ENCODE measurements around the gene TTC33. TPM values are rescaled to one million over a fixed set of nuclear protein-coding genes. Genes with fewer than 3 reads are reported as not detected.

Gene TTC33
- total RNA-seq, 4 donors from 2014 or later: 11.7 to 22.0 (median 17.7) TPM

GRCh38 chr5:40484495-40484894, 271.3 kb downstream of the TTC33 start:
- TF ChIP-seq, protein P1, sequence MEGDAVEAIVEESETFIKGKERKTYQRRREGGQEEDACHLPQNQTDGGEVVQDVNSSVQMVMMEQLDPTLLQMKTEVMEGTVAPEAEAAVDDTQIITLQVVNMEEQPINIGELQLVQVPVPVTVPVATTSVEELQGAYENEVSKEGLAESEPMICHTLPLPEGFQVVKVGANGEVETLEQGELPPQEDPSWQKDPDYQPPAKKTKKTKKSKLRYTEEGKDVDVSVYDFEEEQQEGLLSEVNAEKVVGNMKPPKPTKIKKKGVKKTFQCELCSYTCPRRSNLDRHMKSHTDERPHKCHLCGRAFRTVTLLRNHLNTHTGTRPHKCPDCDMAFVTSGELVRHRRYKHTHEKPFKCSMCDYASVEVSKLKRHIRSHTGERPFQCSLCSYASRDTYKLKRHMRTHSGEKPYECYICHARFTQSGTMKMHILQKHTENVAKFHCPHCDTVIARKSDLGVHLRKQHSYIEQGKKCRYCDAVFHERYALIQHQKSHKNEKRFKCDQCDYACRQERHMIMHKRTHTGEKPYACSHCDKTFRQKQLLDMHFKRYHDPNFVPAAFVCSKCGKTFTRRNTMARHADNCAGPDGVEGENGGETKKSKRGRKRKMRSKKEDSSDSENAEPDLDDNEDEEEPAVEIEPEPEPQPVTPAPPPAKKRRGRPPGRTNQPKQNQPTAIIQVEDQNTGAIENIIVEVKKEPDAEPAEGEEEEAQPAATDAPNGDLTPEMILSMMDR (IDR thresholded peaks at IDR 0.05; ENCODE audit: low read depth): no peak

DNA sequence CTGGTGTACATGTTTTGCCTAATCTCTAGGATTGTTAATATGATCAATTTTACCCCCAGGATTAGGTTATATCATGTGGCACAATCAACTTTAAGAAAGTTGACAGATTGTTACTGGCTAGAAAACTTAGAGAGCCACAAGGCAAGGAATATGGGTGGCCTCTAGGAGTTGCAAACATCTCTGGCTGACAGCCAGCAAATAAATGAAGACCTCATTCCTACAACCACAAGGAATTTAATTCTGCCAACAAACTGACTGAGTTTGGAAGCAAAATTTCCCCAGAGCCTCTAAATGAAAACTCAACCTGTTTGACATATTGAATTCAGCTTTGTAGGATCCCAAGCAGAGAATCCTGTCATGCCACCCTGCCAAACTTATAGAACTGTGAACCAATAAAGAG, 272.4 kb downstream of the TTC33 start:
- TF ChIP-seq, protein P1 (IDR thresholded peaks at IDR 0.05; ENCODE audit: low read depth): no peak

DNA sequence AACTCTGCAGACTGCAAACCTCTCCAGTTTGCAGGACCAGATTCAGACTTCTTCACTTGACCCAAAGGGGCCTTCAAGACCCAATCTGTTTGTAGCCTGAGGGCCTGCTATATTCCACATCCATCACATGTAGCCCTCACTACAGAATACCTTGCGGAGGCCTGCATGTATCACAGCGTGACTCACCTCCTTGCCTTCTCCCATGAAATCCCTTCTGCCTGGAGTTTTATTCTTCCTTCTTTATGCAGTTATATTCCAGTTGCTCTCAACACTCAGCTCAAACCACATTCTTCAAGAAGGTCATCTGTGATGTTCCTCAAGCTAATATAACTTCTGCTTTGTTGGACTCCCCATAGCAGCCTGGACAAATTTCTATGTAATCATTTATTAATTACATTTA, 274.5 kb downstream of the TTC33 start:
- TF ChIP-seq, protein P1 (IDR thresholded peaks at IDR 0.05; ENCODE audit: low read depth): no peak

DNA sequence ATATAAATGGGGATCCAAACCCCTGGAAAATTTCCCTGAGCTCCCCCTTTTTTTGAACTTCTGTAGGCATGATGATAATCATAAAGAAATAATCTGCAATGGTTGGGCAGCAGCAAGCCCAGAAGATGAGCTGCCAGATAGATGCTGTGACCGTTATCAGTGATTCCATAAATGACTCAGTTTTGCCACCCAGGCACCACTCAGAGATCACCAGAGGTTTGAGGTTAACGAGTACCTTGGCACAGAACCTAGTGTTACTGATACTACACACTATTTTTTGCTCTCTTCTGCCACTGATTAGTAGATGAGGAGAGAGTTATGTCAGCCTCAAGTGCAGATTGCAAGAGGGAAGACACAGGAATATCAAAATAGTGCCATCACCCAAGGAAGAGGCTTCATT, 275.4 kb downstream of the TTC33 start:
- TF ChIP-seq, protein P1 (IDR thresholded peaks at IDR 0.05; ENCODE audit: low read depth): no peak

- TF ChIP-seq, protein P1 (IDR thresholded peaks at IDR 0.05; ENCODE audit: low read depth): no peak
Observed at GRCh38 chr5:40479939-40480338, 275.8 kb downstream of the TTC33 start.

- TF ChIP-seq, protein P1 (IDR thresholded peaks at IDR 0.05; ENCODE audit: low read depth): no peak
Observed at GRCh38 chr5:40478766-40479165, 277.0 kb downstream of the TTC33 start.

DNA sequence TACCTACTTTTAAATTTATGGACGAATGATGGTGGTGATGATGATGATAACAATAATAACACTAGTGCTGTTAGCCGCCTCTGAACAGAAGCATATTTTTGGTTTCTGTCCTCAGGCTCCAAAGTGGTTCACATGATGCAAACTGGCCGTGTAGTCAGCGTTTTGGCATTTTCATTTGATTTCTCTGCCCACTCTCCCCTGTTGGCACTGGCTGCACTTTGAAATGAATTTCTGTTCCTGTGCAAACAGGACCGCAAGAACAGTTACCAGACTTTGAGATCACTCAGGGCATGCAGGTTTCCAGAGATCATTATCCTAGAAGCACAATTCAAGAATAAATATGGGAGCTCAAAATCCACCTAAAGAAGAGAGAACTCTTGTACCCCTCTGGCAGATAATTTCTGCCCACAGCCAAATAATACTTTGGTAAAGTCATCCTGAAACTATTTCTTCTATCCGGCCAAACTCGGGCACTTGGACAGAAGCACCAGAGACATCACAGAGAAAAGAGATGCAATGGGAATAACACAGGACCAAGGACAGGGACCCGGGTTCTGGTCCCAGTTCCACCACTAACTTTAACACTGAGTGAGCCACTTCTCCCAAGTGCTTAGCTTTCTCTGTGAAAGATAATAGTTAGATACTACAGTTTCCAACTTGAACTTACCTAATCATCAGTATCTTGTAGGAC, 277.8 kb downstream of the TTC33 start:
- TF ChIP-seq, protein P1 (IDR thresholded peaks at IDR 0.05; ENCODE audit: low read depth): no peak

All from subcutaneous adipose tissue (tissue), 4 donors.